CMK (cell line): ENCODE measurements around the gene CGB3.

Experiments used
- DNase-seq: peaks from one replicate; pipeline ENCODE4 v3.0.0-alpha.2; 2010; ENCODE audit warnings: low read depth

Gene CGB3

GRCh38 chr19:48988286-48988685 is 35.8 kb downstream of the CGB3 start:
- DNase-seq = no peak

- DNase-seq = no peak
Observed at GRCh38 chr19:48987323-48987722, 36.8 kb downstream of the CGB3 start.

- no peak for DNase-seq
Observed at GRCh38 chr19:48986211-48986610, 37.9 kb downstream of the CGB3 start.

GRCh38 chr19:48985711-48986110 is 38.4 kb downstream of the CGB3 start:
- no peak for DNase-seq

- DNase-seq = no peak
Observed at GRCh38 chr19:48982280-48982679, 41.9 kb downstream of the CGB3 start.

- no peak for DNase-seq
Observed at GRCh38 chr19:48977061-48977460, 47.1 kb downstream of the CGB3 start.

- DNase-seq = no peak
Observed at GRCh38 chr19:48975947-48976847, 47.9 kb downstream of the CGB3 start.
